AG09309 (cell line): ENCODE measurements around the gene NDEL1.

Source experiments
- DNase-seq: peaks from one replicate; pipeline ENCODE4 v3.0.0-alpha.2; 2010; ENCODE audit warnings: low read depth
- H3K4me3 ChIP-seq: 2 replicates; pipeline ENCODE4 v1.5.1; 2011; ENCODE audit warnings: mild to moderate bottlenecking, low read depth, low read length, moderate library complexity; ENCODE audit not compliant: control insufficient read depth
- TF ChIP-seq, protein P1 (sequence below): IDR thresholded peaks from 2 replicates; pipeline ENCODE4 v1.5.1; 2011; ENCODE audit warnings: mild to moderate bottlenecking, low read depth, low read length, inconsistent platforms; ENCODE audit not compliant: insufficient read depth, control insufficient read depth; ENCODE audit errors: missing control alignments

The NDEL1 gene

DNA sequence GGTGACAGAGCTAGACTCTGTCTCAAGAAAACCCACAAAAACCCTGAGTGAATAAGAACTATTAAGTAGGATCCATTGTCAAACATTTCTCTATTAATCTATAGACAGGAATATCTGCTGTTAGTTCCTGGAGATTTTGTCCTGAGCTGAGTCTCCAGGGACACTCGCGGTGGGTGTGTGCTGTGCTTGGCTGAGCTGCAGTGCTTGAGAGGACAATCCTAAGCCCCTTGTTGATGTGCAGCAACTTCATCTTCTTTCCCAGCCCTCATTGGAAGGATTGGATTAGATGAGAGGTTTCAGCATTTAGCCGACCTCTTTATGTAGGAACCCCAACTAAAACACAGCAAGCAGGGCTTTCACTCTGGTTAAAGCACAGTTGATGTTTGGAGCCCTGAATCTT is 33.3 kb downstream of the NDEL1 start:
- H3K4me3 ChIP-seq = no peak overlapping the region
- DNase-seq = no peak
- TF ChIP-seq, protein P1, sequence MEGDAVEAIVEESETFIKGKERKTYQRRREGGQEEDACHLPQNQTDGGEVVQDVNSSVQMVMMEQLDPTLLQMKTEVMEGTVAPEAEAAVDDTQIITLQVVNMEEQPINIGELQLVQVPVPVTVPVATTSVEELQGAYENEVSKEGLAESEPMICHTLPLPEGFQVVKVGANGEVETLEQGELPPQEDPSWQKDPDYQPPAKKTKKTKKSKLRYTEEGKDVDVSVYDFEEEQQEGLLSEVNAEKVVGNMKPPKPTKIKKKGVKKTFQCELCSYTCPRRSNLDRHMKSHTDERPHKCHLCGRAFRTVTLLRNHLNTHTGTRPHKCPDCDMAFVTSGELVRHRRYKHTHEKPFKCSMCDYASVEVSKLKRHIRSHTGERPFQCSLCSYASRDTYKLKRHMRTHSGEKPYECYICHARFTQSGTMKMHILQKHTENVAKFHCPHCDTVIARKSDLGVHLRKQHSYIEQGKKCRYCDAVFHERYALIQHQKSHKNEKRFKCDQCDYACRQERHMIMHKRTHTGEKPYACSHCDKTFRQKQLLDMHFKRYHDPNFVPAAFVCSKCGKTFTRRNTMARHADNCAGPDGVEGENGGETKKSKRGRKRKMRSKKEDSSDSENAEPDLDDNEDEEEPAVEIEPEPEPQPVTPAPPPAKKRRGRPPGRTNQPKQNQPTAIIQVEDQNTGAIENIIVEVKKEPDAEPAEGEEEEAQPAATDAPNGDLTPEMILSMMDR = no peak

DNA sequence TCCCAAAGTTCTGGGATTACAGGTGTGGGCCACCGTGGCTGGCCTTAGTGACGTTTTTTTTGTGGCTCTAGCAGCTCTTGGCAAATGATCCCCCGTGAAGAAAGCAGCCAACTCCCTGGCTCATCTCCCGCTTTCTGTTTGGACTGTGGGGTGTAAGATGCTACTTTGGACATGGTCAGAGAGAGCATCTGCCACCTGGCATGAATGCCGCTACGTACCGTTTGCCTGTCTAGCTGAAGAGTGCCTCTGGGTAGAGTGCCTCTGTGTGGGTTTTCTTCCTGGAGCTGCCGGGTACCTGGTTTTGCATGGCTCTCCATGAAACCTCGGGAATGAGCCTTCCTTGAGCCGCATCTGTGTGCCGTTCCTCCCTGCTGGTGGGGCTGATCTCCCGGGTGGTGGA is 34.3 kb downstream of the NDEL1 start:
- H3K4me3 ChIP-seq = no peak overlapping the region
- TF ChIP-seq, protein P1 = no peak
- DNase-seq = no peak

DNA sequence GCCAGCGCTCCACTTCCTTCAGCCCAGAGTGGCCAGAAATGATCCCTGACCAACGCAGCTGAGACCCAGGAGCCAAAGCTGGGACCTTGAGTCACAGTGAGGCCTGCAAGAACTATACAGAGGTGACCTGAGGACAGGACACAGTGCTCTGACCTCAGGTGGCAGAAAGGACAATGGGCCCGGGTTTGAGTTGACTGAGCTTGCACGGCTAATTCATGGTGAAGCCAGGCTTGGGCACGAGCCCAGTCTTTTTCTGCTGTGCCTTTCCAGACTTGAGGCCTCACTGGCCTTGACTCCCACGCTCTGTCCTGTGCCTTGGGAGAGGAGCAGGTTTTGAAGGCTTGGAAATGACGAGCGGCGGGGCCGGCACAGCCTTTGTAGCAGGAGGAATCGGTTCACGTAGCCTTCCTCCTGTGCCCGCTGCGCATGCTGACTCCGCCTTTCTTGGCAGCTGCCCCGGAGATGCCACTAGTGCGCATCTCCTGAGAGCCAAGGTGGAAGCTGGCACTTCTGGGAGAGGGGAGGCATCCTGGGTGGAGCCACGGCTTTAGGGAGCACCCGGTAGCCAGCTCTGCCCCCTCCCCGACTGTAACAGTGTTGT is 34.9 kb downstream of the NDEL1 start:
- no peak overlapping the region for H3K4me3 ChIP-seq
- no peak for DNase-seq
- TF ChIP-seq, protein P1 = no peak

DNA sequence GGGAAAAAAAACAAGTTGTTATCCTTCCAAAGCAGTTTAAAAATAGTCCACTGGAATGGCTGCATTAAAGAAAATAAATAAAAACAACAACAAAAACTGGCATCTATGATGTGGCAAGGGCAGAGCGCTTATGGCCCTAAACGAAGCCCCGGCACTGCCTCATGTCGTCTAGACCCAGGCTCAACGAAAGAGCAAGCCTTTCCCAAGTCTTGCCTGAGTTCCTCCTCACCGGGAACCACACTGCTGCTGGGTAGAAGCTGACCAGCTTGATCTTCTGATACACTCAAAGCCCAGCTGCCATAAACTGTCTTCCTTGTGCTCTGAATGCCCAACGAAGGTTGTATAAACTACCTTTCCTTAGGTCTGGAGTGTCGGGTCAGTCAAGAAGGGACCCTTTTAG is 37.0 kb downstream of the NDEL1 start:
- no peak overlapping the region for H3K4me3 ChIP-seq
- TF ChIP-seq, protein P1 = no peak
- no peak for DNase-seq

DNA sequence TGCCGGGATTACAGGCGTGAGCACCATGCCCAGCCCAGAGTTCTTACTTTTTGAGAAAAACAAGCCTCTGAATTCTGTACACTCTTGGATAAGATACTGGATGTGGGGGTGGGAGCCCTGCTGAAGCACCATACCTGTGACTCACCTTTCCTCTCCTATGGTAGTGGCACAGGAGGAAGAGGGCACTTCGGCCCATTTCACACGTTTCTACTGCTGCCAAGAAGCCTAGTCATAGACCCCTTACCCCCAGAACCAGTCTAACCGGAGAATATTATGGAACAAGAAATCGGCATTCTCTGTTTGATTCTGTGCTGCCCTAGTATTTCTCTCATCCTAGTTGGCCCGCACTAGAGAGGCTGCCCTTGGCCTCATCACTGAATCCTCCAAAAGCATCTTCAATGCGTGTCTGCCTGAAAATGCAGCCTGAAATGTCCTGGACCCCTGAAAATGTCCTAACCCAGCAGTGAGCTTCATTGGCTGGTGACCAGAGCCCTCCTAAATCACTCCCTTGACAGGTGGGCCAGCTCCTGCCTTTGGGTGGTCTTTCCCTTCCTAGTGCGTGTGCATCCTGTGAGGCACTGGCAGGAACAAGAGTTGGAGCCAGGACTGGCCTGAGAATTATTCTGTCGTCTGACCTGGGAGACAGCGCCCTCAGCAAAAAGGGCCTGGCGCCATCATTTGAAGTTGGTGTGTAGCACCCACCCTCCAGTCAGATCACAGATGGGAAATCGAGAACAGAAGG is 37.9 kb downstream of the NDEL1 start:
- no peak for DNase-seq
- TF ChIP-seq, protein P1 = no peak
- no peak overlapping the region for H3K4me3 ChIP-seq

DNA sequence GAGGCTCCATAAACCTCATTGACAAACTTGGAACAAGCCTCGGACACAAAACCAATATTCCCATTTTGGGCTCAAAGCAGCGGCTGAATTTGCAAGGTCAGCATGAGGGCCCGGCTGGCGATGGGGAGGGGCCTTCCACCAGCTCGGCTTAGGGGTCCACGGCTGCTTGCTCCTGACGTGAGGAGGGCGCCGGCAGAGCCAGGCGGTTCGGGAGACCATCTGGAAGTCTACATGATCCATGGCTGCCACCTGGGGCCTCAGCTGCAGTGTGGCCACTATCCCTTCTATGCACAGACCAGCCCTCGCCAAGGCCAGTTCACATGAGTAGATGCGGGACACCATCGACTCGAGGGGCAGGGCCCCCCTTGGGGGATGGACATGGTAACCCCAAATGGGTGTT is 39.1 kb downstream of the NDEL1 start:
- no peak overlapping the region for H3K4me3 ChIP-seq
- TF ChIP-seq, protein P1 = no peak
- DNase-seq = no peak

DNA sequence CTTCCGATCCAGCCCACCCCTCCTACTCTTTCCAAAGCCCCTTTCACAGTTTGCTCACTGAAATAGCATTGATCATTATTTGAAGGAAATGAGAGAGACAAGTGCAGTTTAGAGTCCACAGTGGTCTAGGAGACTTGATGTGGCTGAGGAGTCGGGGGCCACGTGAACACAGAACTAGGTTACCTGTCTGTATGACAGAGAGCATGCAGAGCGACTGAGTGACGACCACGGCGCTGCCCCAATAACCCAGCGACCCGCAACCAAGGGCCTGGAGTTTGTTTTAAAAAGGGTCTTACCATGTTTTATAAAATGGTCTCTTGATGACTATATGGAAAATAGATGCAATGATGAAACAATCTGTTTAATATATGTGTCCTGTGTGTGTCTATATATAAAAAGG is 39.5 kb downstream of the NDEL1 start:
- no peak overlapping the region for H3K4me3 ChIP-seq
- DNase-seq = no peak
- TF ChIP-seq, protein P1 = no peak
